Fibroblast of lung (primary cell): ENCODE data around the gene TYK2. TPM values are rescaled to one million over a fixed set of nuclear protein-coding genes. Genes with fewer than 3 reads are reported as not detected.

ENCODE experiments used
- DNase-seq, 2 donors: peaks; one replicate each; pipeline versions ENCODE4 v3.0.0 to v3.0.0-alpha.2; 2010; ENCODE audit warnings: low read depth in 2 of 2
- H2AFZ ChIP-seq: 2 replicates; pipeline ENCODE4 v1.5.1; 2012; ENCODE audit warnings: low read length, control low read depth, inconsistent platforms
- H3K27ac ChIP-seq: 2 replicates; pipeline ENCODE4 v1.5.1; 2011; ENCODE audit warnings: low read length, control low read depth; ENCODE audit not compliant: insufficient read depth
- H3K27me3 ChIP-seq: 2 replicates; pipeline ENCODE4 v1.5.1; 2011; ENCODE audit warnings: mild to moderate bottlenecking, low read length; ENCODE audit not compliant: control insufficient read depth, insufficient read depth
- H3K36me3 ChIP-seq: 2 replicates; pipeline ENCODE4 v1.5.1; 2011; ENCODE audit warnings: low read length; ENCODE audit not compliant: control insufficient read depth, insufficient read depth
- H3K4me1 ChIP-seq: 2 replicates; pipeline ENCODE4 v1.5.1; 2011; ENCODE audit warnings: low read length; ENCODE audit not compliant: control insufficient read depth, insufficient read depth; ENCODE audit errors: extremely low read depth
- H3K4me2 ChIP-seq: 2 replicates; pipeline ENCODE4 v1.5.1; 2011; ENCODE audit warnings: low read length, control low read depth; ENCODE audit not compliant: insufficient read depth; ENCODE audit errors: extremely low read depth
- H3K4me3 ChIP-seq, 4 experiments: fragments of 200-600 bp in 1 of 4; sonication (generic) in 1 of 4; replicated peaks in 1 of 4; 2 replicates each; pipeline ENCODE4 v1.5.1; 2011 to 2016; ENCODE audit warnings: low read length in 4 of 4, low read depth in 3 of 4, mild to moderate bottlenecking in 3 of 4, control low read depth in 2 of 4, inconsistent platforms in 1 of 4, mixed read lengths in 1 of 4; ENCODE audit not compliant: insufficient read depth in 1 of 4; ENCODE audit errors: control extremely low read depth in 1 of 4
- H3K79me2 ChIP-seq: 2 replicates; pipeline ENCODE4 v1.5.1; 2012; ENCODE audit warnings: mild to moderate bottlenecking, low read length, inconsistent platforms; ENCODE audit not compliant: control insufficient read depth, insufficient read depth
- H3K9ac ChIP-seq: 2 replicates; pipeline ENCODE4 v1.5.1; 2011; ENCODE audit warnings: mild to moderate bottlenecking, low read length, control low read depth; ENCODE audit not compliant: insufficient read depth
- H3K9me3 ChIP-seq: 2 replicates; pipeline ENCODE4 v1.5.1; 2012; ENCODE audit warnings: low read depth, low read length; ENCODE audit not compliant: control insufficient read depth, insufficient read depth
- H4K20me1 ChIP-seq: 2 replicates; pipeline ENCODE4 v1.5.1; 2011; ENCODE audit warnings: low read length; ENCODE audit not compliant: control insufficient read depth, insufficient read depth; ENCODE audit errors: extremely low read depth
- EZH2 ChIP-seq: IDR thresholded peaks from 2 replicates; pipeline ENCODE4 v1.5.1; 2012; ENCODE audit warnings: low read length, control low read depth, mild to moderate bottlenecking; ENCODE audit errors: missing control alignments
- polyA plus RNA-seq, 2 donors: library from polyadenylated mRNA; depleted of rRNA in 1 of 2; stranded (reverse) in 1 of 2; unstranded in 1 of 2; fragments of >200 nt; gene quantifications; 2 replicates each; pipeline ENCODE4 v1.2.1, GENCODE V29; 2011 to 2012; ENCODE audit warnings: missing spikeins in 1 of 2
- total RNA-seq: library from RNA; depleted of rRNA; stranded (reverse); fragments of >200 nt; gene quantifications from 2 replicates; pipeline ENCODE4 v1.2.1, GENCODE V29; 2014
- TF ChIP-seq, protein P1 (sequence below), 2 donors: IDR thresholded peaks in 1 of 2; conservative IDR thresholded peaks in 1 of 2; 1 replicate in 1 of 2; 2 replicates in 1 of 2; pipeline ENCODE4 v1.5.1; 2011 to 2012; ENCODE audit warnings: low read length in 2 of 2, control low read depth in 1 of 2, inconsistent platforms in 1 of 2, low read depth in 1 of 2, mild to moderate bottlenecking in 1 of 2

The TYK2 gene
- total and polyA plus RNA-seq, 2 donors (not counting 1 experiment from before 2014, with no cell fraction given) = 17.4 to 95.5 TPM

DNA sequence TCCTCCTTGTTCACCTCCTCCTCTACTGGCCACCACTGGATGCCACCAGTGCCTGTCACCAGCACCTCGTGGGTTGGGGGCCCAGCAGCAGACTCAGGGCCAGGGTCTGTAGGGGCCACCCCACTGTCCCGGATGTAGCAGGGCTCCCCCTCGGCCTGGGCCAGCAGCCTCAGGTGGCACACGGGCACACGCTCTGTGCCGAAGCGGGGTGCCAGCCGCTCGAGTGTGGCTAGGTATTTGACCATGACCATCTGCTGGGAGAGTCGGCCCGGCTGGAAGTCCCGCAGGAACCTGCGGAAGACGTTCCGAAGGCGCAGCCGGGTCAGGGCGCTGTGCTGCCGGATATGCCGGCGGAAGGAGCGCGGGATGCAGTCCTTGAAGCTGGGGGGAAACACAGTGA is 14.9 kb downstream of the TYK2 start:
- Histone ChIP-seq H3K4me1 (no peaks in the 10 kb centered on the region), H3K9me3 (no peaks in the 10 kb centered on the region), H3K79me2 (no peaks in the 10 kb centered on the region), H3K27ac (no peak overlapping the region), H2AFZ (no peak overlapping the region), H3K4me2 (no peak overlapping the region), H3K36me3 (peaks cover 27% of the 10 kb centered on the region), H3K27me3 (no peaks in the 10 kb centered on the region), H3K9ac (no peak overlapping the region), H4K20me1 (no peaks in the 10 kb centered on the region), H3K4me3 (no peak overlapping the region)
- TF ChIP-seq, protein P1, sequence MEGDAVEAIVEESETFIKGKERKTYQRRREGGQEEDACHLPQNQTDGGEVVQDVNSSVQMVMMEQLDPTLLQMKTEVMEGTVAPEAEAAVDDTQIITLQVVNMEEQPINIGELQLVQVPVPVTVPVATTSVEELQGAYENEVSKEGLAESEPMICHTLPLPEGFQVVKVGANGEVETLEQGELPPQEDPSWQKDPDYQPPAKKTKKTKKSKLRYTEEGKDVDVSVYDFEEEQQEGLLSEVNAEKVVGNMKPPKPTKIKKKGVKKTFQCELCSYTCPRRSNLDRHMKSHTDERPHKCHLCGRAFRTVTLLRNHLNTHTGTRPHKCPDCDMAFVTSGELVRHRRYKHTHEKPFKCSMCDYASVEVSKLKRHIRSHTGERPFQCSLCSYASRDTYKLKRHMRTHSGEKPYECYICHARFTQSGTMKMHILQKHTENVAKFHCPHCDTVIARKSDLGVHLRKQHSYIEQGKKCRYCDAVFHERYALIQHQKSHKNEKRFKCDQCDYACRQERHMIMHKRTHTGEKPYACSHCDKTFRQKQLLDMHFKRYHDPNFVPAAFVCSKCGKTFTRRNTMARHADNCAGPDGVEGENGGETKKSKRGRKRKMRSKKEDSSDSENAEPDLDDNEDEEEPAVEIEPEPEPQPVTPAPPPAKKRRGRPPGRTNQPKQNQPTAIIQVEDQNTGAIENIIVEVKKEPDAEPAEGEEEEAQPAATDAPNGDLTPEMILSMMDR (conservative IDR thresholded peaks at IDR 0.05 in 1 of 2, IDR thresholded peaks at IDR 0.05 in 1 of 2; ENCODE audit: low read depth in 1 of 2, low read length in 2 of 2) = no peak
- no peak for TF ChIP-seq EZH2
- DNase-seq = no peak

DNA sequence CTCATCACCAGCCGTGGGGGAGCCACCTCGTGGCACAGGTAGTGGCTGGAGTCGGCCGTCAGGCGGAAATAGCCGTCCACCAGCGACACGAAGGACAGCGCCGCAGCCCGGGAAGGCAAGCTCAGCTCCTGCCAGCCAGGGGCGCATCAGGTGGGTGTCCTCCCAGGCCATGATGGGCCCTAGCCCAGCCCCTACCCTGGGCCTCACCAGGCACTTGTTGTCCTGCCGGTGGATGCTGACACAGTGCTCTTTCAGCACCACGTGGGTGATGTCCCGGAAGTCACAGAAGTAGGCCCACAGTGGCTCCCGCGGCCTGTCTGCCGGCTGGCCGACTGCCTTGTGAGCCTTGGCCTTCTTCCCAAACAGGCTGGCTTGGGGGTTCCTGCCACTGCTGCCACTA is 15.7 kb downstream of the TYK2 start:
- no peaks in the 10 kb centered on the region for H4K20me1 ChIP-seq
- H3K27me3 ChIP-seq = no peaks in the 10 kb centered on the region
- H3K27ac ChIP-seq = no peak overlapping the region
- H3K9me3 ChIP-seq = no peaks in the 10 kb centered on the region
- no peak overlapping the region for H3K4me3 ChIP-seq
- no peaks in the 10 kb centered on the region for H3K4me1 ChIP-seq
- no peak overlapping the region for H2AFZ ChIP-seq
- H3K79me2 ChIP-seq = no peaks in the 10 kb centered on the region
- H3K36me3 ChIP-seq = peaks cover 27% of the 10 kb centered on the region
- H3K9ac ChIP-seq = no peak overlapping the region
- DNase-seq = no peak
- no peak for TF ChIP-seq EZH2
- TF ChIP-seq, protein P1 (conservative IDR thresholded peaks at IDR 0.05 in 1 of 2, IDR thresholded peaks at IDR 0.05 in 1 of 2; ENCODE audit: low read depth in 1 of 2, low read length in 2 of 2) = no peak
- no peak overlapping the region for H3K4me2 ChIP-seq

DNA sequence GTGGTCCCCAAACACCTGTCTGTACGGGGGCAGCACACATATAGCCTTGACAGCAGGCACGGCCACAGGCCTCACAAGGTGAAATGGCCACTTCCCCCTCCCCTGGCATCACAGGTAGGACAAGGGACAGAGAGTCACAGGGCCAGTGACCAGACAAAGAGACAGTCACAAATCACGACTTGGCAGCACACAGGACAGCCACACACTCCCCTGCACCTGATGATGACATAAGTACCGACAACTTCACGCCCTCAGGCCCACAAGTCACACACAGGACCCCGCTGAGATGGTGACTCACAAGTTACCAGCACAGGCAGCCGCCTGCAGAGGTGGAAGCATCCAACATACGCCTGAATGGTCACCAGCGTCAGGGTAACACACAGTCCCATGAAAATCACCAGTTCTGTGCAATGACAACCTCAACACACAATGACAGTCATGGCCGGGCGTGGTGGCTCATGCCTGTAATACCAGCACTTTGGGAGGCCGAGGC is 16.5 kb downstream of the TYK2 start:
- TF ChIP-seq, protein P1 (conservative IDR thresholded peaks at IDR 0.05 in 1 of 2, IDR thresholded peaks at IDR 0.05 in 1 of 2; ENCODE audit: low read depth in 1 of 2, low read length in 2 of 2) = no peak
- TF ChIP-seq EZH2 = no peak
- Histone ChIP-seq H2AFZ (no peak overlapping the region), H3K79me2 (no peaks in the 10 kb centered on the region), H3K27ac (no peak overlapping the region), H3K36me3 (peaks cover 27% of the 10 kb centered on the region), H3K4me1 (no peaks in the 10 kb centered on the region), H3K9me3 (no peaks in the 10 kb centered on the region), H3K4me3 (no peak overlapping the region), H3K4me2 (no peak overlapping the region), H3K27me3 (no peaks in the 10 kb centered on the region), H4K20me1 (no peaks in the 10 kb centered on the region), H3K9ac (no peak overlapping the region)
- peak in 1 of 2 donors; percentile 37 for DNase-seq
